Measurements from ENCODE around the gene CLPSL1. TPM values are rescaled to one million over a fixed set of nuclear protein-coding genes. Genes with fewer than 3 reads are reported as not detected.

Gene CLPSL1
- total RNA-seq, 2 experiments from 2014 or later: not detected

DNA sequence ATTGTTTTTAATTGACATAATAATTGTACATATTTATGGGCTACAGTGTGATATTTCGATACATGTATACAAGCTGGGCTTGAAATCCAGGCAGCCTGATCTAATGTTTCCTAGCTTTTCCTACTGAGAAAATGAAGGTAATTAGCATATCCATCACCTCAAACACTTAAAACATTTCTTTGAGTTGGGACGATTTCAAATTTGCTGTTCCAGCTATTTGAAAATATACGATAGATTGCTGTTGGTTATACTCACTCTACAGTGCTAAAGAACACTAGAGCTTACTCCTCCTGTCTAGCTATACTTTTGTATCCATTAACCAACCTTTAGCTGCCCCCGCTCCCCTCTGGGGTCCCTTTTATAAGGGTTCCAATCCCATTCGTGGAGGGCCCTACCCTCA is 29.0 kb downstream of the CLPSL1 start:
- peaks cover 11% of the 10 kb centered on the region for H3K27me3 Mint-ChIP-seq (ENCODE audit: low read depth)
- H3K36me3 Mint-ChIP-seq (ENCODE audit: low read depth): no peaks in the 10 kb centered on the region
- no peak overlapping the region for H3K4me3 Mint-ChIP-seq
- H3K9me3 Mint-ChIP-seq: no peaks in the 10 kb centered on the region
- no peak for DNase-seq
- intact Hi-C loops (cut with micrococcal nuclease): no loop called here
- H3K4me1 Mint-ChIP-seq (ENCODE audit: low read depth): peaks cover 3% of the 10 kb centered on the region
- CTCF ChIA-PET: interaction anchor here (0.5 kb wide), 1 partner anchor 253 kb away, joined by 3 read pairs; no protein-coding TSS in a partner anchor
- H3K27ac Mint-ChIP-seq: no peak overlapping the region

DNA sequence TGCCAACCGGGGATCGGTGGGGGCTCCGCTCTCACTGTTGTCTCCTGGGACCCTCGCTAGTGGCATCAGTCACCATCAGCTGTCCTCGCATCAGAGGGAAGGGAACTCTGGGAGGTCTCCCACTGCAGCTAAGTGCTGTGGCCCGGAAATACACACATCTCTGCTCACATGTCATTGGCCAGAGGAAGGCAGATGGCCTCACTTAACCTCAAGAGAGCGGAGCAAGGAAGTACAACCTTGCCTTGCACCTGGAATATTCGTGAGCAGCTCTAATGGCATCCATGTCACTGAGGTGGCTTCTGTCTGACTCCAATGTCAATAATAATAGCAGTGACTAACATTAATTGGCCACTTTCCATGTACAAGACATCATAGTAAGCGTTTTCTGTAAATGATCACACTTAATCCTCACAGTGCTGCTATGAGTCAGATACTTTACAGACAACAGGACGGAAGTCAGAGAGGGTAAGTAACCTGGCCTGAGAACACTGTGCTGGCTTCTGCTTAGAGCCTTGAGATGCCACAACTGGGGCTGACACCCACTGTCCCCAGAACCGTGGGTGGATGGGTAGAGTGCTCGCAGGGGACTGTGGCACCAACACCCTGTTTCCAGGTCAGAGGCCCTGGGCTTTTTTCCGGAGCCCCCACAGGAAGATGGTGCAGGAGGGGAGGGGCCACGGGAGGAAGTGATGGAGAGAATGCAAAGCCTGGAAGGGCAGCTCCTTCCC is 30.3 kb downstream of the CLPSL1 start:
- no peak for DNase-seq
- H3K36me3 Mint-ChIP-seq (ENCODE audit: low read depth): no peaks in the 10 kb centered on the region
- H3K9me3 Mint-ChIP-seq: no peaks in the 10 kb centered on the region
- CTCF ChIA-PET: no interaction called here
- peaks cover 6% of the 10 kb centered on the region for H3K27me3 Mint-ChIP-seq (ENCODE audit: low read depth)
- no peak overlapping the region for H3K4me3 Mint-ChIP-seq
- H3K27ac Mint-ChIP-seq: no peak overlapping the region
- intact Hi-C loops (cut with micrococcal nuclease): no loop called here
- H3K4me1 Mint-ChIP-seq (ENCODE audit: low read depth): no peaks in the 10 kb centered on the region

DNA sequence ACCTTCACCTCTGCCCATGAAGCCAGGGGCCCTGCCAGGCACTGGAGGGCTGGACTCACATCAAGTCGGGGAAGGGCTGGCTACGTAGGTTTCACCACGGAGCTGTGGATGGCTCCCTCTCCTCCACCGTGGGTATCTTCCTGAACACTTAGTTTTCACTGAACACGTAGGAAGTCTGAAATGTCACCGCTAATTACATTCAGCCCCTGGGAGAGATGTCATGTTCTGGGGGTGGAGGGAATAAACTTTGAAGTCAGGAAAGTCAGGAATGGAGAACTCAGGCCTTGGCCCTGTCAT is 30.8 kb downstream of the CLPSL1 start:
- Mint-ChIP-seq H3K4me1 (ENCODE audit: low read depth) (no peaks in the 10 kb centered on the region), H3K9me3 (no peaks in the 10 kb centered on the region), H3K27ac (no peak overlapping the region), H3K36me3 (ENCODE audit: low read depth) (no peaks in the 10 kb centered on the region), H3K27me3 (ENCODE audit: low read depth) (peaks cover 1% of the 10 kb centered on the region), H3K4me3 (no peak overlapping the region)
- CTCF ChIA-PET: no interaction called here
- DNase-seq: no peak
- intact Hi-C loops (cut with micrococcal nuclease): no loop called here

- H3K27ac Mint-ChIP-seq: no peak overlapping the region
- intact Hi-C loops (cut with micrococcal nuclease): no loop called here
- H3K36me3 Mint-ChIP-seq (ENCODE audit: low read depth): peaks cover 1% of the 10 kb centered on the region
- no peaks in the 10 kb centered on the region for H3K27me3 Mint-ChIP-seq (ENCODE audit: low read depth)
- CTCF ChIA-PET: no interaction called here
- H3K9me3 Mint-ChIP-seq: peaks cover 1% of the 10 kb centered on the region
- H3K4me3 Mint-ChIP-seq: no peak overlapping the region
- no peak for DNase-seq
- no peaks in the 10 kb centered on the region for H3K4me1 Mint-ChIP-seq (ENCODE audit: low read depth)
These were observed 36.7 kb downstream of the CLPSL1 start for GRCh38 chr6:35817515-35817914.

DNA sequence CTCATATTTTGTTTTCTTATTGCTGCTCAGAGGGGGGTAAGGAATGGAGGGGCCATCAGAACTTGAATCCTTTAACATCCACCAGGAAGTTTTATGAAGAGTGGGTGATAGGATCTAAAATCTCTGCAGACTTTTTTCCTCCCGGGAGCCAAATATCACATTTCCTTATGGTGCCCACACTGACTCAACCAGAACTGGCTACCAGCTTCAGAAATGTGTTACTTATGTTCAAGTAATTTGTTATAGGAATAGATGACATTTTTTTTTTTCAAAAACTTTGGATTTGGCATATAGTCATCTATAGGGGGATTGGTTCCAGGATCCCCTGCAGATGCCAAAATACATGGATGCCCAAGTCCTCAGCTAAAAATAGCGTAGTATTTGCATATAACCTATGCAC is 42.8 kb downstream of the CLPSL1 start:
- Mint-ChIP-seq H3K4me1 (ENCODE audit: low read depth) (no peaks in the 10 kb centered on the region), H3K27ac (no peak overlapping the region), H3K27me3 (ENCODE audit: low read depth) (peaks cover 2% of the 10 kb centered on the region), H3K4me3 (no peak overlapping the region), H3K36me3 (ENCODE audit: low read depth) (no peaks in the 10 kb centered on the region), H3K9me3 (no peaks in the 10 kb centered on the region)
- no peak for DNase-seq
- intact Hi-C loops (cut with micrococcal nuclease): no loop called here
- CTCF ChIA-PET: no interaction called here

DNA sequence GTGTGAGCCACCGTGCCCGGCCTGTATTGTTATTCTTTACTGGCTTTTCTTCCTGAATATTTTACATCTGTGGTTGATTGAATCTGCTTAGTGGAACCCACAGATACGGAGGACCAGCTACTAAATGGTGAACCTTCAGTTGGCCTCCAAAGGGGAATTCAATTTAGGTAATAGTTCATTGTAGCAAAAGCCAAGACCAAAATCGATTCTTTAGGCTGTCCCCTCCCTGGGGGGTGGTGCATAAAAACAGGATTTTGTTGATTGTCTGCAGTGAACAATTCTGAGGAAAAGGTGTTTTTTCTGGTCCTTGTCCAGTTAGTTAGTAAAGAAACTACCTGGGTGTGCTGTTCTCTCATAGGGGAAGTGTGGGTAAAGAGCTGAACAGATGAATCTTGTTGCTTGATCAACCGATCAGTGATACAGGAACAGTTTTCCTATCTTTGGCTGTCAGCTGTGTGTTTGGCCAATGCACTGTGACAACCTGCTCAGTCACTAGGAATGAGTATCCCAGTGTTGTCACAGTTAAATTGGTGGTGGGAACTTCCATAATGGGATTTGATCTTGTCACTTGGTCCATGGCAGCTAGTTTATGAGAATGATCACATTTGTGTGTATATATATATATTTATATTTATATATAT is 43.9 kb downstream of the CLPSL1 start:
- Mint-ChIP-seq H3K4me3 (no peak overlapping the region), H3K27ac (no peak overlapping the region), H3K36me3 (ENCODE audit: low read depth) (no peaks in the 10 kb centered on the region), H3K4me1 (ENCODE audit: low read depth) (no peaks in the 10 kb centered on the region), H3K27me3 (ENCODE audit: low read depth) (peaks cover 2% of the 10 kb centered on the region), H3K9me3 (no peaks in the 10 kb centered on the region)
- intact Hi-C loops (cut with micrococcal nuclease): no loop called here
- CTCF ChIA-PET: no interaction called here
- no peak for DNase-seq

DNA sequence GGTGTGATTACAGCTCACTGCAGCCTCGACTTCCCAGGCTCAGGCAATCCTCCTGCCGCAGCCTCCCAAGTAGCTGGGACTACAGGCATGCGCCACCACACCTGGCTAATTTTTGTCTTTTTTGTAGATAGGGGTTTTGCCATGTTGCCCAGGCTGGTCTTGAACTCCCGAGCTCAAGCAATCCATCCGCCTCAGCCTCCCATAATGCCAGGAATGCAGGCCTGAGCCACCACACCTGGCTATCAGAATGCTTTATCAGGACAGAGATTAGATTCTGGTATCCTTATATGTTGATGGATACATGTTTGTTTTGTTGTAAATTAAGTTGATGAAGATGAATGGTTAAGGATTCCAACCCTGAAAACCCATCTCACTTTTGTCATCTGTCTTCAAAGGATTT is 48.5 kb downstream of the CLPSL1 start:
- H3K9me3 Mint-ChIP-seq: no peaks in the 10 kb centered on the region
- H3K4me1 Mint-ChIP-seq (ENCODE audit: low read depth): no peaks in the 10 kb centered on the region
- H3K27me3 Mint-ChIP-seq (ENCODE audit: low read depth): peaks cover 2% of the 10 kb centered on the region
- no peak overlapping the region for H3K27ac Mint-ChIP-seq
- no peak for DNase-seq
- CTCF ChIA-PET: no interaction called here
- no peak overlapping the region for H3K4me3 Mint-ChIP-seq
- peaks cover 4% of the 10 kb centered on the region for H3K36me3 Mint-ChIP-seq (ENCODE audit: low read depth)
- intact Hi-C loops (cut with micrococcal nuclease): no loop called here

- Mint-ChIP-seq H3K4me3 (no peak overlapping the region), H3K27ac (no peak overlapping the region), H3K9me3 (no peaks in the 10 kb centered on the region), H3K27me3 (ENCODE audit: low read depth) (peaks cover 2% of the 10 kb centered on the region), H3K4me1 (ENCODE audit: low read depth) (no peaks in the 10 kb centered on the region), H3K36me3 (ENCODE audit: low read depth) (peaks cover 17% of the 10 kb centered on the region)
- CTCF ChIA-PET: interaction anchor here (0.9 kb wide), 1 partner anchor 309 kb away, joined by 3 read pairs; no protein-coding TSS in a partner anchor
- no peak for DNase-seq
- intact Hi-C loops (cut with micrococcal nuclease): no loop called here
These were observed 50.6 kb downstream of the CLPSL1 start for GRCh38 chr6:35831257-35832007.

DNA sequence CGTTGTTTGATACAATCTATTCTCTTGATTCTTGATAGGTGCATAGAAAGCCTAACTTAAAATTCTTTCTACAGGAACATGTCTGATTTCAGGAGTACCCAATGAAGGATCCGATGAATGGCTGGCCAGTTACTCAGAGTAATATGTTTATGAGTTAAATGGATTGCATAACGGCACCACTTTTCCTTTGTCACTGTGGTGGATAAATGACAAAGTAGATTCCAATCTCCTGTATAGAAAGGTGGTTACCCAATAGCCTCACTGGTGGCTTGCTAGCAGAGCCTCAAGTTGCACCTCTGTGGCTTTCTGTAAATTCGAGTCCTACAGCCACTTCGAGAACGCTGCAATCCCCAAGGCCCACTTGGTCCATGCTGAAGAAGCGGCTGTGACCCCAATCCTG is 52.7 kb downstream of the CLPSL1 start:
- CTCF ChIA-PET: no interaction called here
- Mint-ChIP-seq H3K36me3 (ENCODE audit: low read depth) (peaks cover 24% of the 10 kb centered on the region), H3K27me3 (ENCODE audit: low read depth) (no peaks in the 10 kb centered on the region), H3K4me3 (no peak overlapping the region), H3K9me3 (no peaks in the 10 kb centered on the region), H3K27ac (no peak overlapping the region), H3K4me1 (ENCODE audit: low read depth) (no peaks in the 10 kb centered on the region)
- intact Hi-C loops (cut with micrococcal nuclease): no loop called here
- no peak for DNase-seq

Other genes with a start within 250 kb of the CLPSL1 start
- 100 to 1,000 TPM; 202 to 208 TPM for gene FKBP5, start 92.1 kb upstream of the CLPSL1 start, total RNA-seq
- gene ARMC12, start 44.0 kb upstream of the CLPSL1 start, total RNA-seq: 1 to 10 TPM; 3.1 to 3.9 TPM
- not detected for gene CLPSL2, start 4.4 kb upstream of the CLPSL1 start, total RNA-seq
- not detected for gene CLPS, start 16.3 kb downstream of the CLPSL1 start, total RNA-seq
- not detected for gene LHFPL5, start 24.3 kb downstream of the CLPSL1 start, total RNA-seq
- gene SRPK1, start 140.1 kb downstream of the CLPSL1 start, total RNA-seq: 100 to 1,000 TPM; 126 to 127 TPM
- not detected for gene SLC26A8, start 243.6 kb downstream of the CLPSL1 start, total RNA-seq
- gene MAPK14, start 246.8 kb downstream of the CLPSL1 start, total RNA-seq: 10 to 100 TPM; 39.9 to 40.3 TPM